ENCODE results near the gene CCNK. TPM values are rescaled to one million over a fixed set of nuclear protein-coding genes. Genes with fewer than 3 reads are reported as not detected.

Gene CCNK
- polyA plus RNA-seq, 4 donors: 45.8 to 57.0 (median 50.4) TPM

DNA sequence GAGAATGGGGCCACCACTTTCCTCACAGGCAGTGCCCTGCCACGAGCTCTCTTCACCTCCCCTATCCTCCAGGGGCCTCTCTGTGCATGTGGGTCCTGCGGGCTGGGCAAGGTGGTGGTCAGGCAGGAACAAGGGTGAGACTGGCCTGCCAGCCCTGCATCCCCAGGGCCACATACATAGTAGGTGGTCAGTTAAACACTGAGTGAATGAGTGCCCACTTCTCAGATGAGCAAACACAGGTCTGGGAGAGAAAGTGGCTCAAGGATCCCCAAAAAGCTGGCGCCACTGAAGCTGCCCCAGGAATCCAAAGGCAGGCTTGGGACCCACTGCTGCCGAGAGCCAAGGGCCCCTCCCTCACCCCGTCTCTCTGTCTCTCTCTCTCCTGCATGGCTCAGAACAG, 51.1 kb downstream of the CCNK start:
- no peak for DNase-seq (ENCODE audit: low read depth in 4 of 4, low spot score in 3 of 4)

DNA sequence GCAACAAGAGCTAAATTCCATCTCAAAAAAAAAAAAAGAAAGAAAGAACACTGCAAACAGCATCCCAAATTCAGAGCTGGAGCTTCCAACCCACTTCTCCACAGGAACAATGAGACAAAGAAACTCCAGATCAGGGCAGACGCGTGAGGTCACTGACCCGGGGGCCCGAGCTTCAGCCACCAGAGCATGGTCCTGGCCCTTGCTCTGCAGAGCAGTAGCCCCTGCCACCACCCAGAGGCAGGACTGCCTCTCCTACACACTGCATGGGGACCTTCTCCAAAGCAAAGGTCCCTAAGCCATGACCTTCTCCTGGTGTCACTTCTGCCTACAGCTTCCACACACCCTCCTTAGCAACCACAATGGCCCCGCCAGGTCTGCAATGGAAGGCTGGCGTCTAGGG, 53.1 kb downstream of the CCNK start:
- no peak for DNase-seq (ENCODE audit: low read depth in 4 of 4, low spot score in 3 of 4)

DNA sequence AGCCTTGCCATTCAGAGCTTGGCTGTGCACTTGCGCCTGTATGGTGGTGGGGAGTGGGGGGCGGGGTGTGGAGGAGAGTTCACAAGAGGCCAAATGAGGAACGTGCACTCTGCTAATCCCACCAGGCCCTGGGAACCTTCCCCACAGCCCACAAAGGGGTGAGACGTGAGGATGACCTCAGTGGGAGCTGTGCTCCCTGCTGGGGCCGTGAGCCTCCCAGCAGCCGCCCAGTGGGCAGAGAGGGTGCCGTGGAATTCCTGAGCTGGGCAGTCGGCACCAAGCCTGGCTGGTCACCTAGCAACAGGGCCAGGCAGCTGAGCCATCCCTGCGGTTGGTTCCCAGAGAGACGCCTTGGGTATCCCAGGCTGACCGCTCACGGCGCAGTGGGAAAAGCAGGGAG, 53.7 kb downstream of the CCNK start:
- no peak for DNase-seq (ENCODE audit: low read depth in 4 of 4, low spot score in 3 of 4)

DNA sequence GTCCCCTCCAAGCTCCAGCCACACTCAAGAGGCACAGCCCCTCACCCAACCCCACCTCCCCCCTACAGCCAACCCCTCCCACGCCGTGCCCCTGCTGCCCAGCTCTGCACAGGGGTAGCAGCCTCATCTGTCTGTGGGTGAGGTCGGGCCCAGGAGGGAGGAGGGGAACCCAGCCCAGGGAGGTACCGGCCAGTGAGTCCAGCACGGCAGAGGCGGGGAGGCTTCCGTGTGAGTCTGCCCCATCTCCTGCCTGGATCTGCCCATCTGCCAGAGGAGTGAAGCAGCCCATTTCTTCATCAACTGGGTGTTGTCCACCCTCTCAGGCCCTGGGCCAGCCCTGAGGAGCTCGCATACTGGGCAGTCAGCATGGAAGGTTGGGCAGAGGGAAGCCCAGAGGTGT, 54.2 kb downstream of the CCNK start:
- DNase-seq (ENCODE audit: low read depth in 4 of 4, low spot score in 3 of 4): no peak

DNA sequence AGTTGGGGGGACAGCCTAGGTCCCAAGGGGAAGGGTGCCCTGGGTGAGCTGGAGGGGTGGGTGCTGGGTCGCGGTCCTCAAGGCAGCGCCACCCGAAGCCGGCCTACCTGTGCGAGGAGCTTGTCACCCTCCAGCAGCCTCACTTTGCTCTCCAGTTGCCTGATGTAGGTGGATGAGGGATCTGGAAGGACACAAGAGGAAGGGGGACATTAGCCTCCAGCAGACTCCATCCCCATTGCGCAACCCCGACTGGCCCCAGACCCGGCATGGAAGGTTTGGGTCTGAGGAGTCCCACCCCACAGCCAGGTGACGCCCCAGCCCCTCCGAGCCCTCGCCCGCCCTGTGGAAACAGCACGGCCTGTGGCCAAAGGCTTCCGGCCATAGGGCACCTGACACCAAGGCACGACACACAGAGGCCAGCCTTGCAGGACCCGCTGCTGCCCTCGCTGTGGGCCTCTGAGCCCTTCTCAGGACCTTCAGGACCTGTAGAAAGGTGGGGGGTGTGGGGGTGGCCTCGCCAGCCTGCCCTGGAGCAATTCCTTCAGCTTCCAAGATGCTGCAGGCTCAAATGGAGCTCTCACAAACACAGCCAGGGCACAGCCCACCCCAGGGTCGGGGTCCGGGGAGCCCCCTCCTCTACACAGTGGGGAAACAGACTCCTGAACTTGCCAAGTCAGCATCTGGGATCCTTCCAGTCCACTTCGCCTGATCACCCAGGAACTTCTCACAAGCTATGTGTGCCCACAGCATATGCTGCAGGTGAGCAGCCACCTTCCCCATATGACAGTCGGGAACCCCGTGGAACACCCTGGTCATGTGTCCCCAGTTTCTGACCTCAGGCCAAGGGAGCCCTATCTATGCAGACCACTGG, 54.9 kb downstream of the CCNK start:
- DNase-seq (ENCODE audit: low read depth in 4 of 4, low spot score in 3 of 4): no peak

DNA sequence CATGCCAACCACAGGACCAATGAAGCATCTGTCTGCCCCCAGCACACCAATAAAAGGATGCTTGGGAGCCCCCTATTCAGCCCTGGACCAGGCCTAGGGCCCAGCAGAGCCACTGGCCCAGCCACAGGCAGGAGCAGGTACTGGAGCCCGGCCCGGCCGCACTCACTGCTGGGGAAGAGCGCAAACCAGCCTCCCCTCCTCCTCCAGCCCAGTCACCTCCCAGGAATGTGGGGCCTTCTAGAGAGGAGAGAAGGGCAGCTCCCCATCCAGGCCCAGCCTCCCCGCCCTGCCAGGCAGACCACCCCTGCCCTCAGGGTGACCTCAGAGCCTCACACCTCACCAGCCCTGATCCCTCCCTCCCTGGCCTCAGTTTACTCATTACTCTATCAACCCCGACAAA, 56.2 kb downstream of the CCNK start:
- no peak for DNase-seq (ENCODE audit: low read depth in 4 of 4, low spot score in 3 of 4)

DNA sequence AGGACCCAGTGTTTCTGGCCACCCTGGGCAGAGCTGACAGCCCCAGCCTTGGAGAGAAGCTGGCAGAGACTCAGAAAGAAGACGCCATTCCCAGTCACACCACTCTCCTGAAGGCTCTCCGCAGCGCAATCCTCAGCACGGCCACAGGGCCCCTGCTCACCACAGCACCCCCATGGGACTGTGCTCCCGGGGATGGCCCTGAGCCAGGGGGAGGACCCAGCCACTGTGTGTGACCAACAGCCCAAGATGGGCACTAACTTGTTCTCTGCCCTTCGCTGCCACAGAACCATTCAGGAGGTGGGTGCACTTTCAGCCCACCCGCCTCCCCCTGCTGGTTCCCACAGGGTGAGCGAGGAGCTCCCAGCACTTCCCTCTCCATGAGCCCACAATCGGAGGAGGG, 57.1 kb downstream of the CCNK start:
- DNase-seq (ENCODE audit: low read depth in 4 of 4, low spot score in 3 of 4): no peak

DNA sequence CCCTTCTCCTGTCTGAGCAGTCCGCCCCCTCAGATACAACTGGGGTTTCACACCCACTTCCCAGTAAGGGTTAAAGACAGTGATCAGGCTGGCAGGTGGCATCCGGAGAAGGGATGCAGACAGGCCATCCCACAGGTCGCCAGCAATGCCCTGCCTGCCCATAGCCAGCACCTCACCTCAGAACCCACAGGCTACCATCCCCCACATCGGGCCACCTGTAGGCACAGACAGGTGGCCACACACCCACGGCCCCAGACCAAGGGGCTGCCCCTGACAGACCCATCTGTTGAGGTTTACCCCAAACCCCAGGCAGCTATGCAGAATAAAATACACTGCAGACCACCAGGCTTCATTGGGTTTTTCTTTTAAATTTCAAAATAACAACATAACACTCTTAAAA, 57.5 kb downstream of the CCNK start:
- DNase-seq (ENCODE audit: low read depth in 4 of 4, low spot score in 3 of 4): no peak

DNA sequence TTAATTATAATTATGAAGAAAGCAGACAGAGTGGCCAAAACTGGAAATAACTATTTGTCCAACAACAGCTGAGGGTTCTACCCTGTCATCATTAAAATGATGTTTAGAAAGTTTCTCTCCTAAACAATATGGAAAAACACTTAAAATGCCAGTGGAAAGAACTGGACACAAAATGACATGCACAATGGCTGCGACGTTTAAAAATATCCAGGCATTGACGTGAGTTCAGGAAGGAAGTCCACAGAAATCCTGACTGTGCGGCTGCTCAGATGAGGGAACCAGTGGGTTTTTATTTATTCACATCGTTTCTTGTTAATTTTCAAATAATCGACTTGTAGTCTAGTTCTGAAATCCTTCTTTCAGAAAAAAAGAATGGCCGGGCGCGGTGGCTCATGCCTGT, 58.3 kb downstream of the CCNK start:
- DNase-seq (ENCODE audit: low read depth in 4 of 4, low spot score in 3 of 4): no peak

DNA sequence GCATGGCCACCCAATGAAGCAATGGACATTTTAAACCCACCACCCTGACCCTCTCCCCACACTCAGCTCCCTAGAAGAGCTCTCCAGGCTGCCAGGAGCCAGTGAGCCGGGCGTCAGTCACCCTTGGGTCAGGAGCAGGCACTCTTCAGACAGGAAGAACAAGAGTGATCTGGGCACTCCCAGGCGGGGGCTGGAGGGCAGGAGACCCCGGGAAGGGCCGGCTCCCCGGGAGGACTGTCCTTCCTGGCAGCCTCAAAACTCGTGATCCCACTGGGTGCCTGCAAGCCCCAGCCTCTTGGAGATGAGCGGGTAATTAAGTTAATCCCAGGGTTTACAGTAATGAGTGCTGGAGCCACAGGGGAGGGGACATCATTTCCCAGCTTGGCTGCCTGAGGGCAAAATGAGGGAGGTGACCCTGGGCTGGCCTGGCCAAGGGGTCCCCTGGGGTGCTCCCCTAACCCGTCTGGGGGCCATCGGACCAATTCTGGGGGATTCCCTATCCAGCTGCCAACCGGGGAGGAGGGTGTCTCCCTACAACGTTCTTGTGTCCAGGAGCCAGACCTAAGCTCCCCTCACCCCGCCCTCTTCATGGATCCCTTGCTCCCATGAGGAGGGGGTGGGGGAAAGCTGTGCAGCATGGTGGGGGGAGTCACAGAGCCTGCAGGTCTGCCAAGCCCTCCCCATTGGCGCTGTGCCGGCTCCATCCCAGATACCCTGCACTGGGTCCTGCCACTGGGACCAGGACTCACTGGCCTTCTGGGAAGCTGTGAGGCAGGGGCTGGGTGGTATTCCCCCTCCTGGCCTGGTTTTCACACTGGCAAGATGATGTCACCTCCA, 59.2 kb downstream of the CCNK start:
- DNase-seq (ENCODE audit: low read depth in 4 of 4, low spot score in 3 of 4): no peak

DNA sequence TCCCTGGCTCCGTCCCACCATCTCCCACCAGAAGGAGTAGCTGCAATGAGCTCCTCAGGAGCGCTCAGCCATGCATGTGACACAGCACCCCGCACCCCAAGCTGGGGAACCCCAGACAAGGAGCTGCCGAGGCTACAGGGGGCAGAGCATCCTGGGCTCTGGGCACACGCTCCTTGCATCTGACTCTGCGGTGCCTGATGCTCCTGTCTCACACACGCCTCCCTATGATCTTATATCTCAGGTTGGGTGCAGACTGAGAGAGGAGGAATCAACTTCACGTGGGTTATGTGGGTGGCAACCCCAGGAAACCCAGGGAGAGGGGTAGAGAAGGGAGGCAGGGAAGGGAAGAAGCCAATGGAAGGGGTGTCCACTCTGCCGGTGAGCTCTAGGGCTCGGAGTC, 60.0 kb downstream of the CCNK start:
- DNase-seq (ENCODE audit: low read depth in 4 of 4, low spot score in 3 of 4): no peak

DNA sequence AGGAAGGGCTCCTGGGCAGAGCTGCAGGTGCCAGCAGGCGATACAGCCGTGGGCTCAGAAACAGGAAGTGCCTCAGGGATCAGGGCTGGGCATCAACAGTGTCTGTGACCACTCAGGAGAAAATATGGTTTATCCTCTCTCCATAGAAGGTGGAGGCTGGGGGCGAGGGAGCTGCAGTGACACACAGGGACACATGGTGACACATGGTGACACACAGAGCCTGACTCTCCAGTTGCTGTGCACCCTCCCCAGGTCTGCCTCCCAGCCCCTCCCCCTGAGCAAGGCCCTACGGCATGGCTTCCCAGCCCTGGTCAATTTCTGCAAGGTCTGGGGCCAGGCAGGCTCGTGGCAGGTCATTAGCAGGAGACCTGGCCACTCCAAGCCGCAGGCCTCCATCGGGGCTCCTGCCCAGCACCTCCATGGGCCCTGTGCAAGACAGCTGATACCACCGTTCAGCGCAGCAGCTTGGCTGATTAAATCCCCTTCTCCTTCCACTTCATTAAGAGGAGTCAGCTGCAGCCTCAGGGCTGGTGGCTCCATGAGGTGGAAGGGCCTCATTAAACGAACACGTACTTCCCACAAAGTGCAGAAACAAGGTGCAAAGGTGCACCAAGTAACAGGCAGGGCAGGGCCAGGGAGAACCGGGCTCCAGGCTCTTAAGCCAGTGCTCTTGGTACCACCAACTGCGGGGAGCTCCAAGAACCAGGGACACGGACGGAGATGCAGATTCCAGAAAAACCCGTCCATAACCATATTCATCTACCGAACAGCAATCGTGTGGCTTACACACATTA, 60.7 kb downstream of the CCNK start:
- no peak for DNase-seq (ENCODE audit: low read depth in 4 of 4, low spot score in 3 of 4)

DNA sequence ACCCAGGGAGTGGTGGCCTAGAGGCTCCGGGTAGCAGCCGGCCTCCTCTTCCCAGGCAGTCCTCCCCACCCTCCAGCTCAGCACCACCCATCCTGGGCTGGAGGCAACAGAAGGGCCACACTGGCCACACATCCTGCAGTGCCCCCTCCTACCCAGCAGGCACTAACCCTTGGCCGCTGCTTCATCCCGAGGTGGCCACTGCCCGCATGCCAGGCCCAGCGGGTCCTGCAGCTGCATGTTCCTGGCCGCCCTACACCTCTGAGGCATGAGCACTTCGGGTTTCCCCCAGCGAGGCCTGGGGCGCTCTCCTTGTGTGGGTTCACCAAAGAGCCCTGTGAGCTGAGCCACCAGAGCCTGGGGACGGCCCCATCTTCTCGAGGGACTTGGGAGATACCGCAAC, 61.4 kb downstream of the CCNK start:
- no peak for DNase-seq (ENCODE audit: low read depth in 4 of 4, low spot score in 3 of 4)

DNA sequence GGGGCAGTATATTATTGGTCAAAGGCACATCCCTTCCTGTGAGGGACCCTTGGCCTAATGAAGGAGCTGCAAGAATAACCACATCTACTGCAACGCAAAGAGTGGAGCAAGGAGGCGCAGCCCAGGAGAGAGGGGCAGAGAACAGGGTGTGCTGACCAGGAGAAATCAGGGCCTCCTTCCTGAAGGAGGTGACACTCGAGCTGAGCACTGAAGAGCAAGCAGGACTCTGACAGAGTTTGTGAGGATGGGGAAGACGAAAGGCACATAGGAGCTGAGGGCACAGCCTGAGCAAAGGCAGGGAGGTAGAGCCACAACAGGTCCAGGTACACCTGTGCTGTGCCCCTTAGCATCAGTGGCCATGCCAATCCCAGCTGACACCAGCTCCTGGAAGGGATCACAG, 62.2 kb downstream of the CCNK start:
- no peak for DNase-seq (ENCODE audit: low read depth in 4 of 4, low spot score in 3 of 4)

DNA sequence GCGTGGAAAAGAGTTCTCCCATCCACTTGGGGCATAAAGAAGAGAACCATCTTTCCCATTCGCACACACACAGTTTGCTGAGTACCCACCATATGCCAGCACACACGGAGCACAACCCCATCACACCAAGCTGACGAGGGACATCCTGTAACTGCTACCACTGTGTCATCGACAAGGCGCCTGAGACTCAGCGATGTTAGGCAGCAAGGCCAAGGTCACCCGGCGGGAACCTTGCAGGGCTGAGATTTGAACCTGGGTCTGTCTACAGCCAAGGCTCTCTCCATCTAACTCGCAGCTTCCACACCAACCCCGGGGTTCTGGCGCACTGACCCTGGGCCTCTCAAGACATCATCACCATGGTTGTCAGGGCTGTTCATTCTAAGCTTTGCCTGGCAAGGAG, 62.8 kb downstream of the CCNK start:
- no peak for DNase-seq (ENCODE audit: low read depth in 4 of 4, low spot score in 3 of 4)

DNA sequence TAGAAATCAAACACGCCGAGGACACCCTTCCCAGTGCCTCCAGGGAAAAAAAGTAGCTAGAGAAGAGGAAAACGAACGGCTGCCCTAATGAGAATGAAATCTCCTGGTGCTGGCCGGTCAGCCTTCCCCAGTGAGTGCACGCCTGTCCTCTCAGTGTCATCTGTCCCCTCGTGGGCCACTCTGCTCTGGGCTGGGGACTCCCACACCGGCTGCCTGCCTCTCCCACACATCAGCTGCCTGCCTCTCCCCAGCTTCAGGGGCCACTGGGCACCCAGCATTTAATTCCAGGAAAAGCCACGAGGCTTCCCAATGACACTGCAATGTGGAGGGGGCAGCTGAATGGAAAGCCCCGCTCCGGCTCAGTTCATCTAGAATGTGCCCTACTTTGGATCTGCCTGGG, 63.8 kb downstream of the CCNK start:
- no peak for DNase-seq (ENCODE audit: low read depth in 4 of 4, low spot score in 3 of 4)

DNA sequence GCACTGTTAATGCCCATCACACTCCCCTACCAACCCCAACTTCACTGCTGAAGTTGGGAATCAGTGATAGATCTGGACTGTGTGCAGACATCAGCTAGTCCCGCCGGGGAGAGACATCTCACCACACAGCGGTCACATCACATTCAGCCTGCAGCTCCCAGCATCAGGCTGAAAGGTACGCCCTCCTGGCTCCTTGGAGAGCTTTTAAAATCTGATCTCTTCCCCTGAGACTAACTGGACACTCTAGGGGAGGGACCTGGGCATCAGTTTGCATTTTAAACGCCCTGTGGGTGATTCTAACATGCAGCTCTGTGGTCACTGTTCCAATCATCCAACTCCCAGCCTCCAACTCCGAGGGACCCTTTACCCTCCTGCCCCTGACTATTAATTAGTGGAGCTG, 64.4 kb downstream of the CCNK start:
- DNase-seq (ENCODE audit: low read depth in 4 of 4, low spot score in 3 of 4): no peak

DNA sequence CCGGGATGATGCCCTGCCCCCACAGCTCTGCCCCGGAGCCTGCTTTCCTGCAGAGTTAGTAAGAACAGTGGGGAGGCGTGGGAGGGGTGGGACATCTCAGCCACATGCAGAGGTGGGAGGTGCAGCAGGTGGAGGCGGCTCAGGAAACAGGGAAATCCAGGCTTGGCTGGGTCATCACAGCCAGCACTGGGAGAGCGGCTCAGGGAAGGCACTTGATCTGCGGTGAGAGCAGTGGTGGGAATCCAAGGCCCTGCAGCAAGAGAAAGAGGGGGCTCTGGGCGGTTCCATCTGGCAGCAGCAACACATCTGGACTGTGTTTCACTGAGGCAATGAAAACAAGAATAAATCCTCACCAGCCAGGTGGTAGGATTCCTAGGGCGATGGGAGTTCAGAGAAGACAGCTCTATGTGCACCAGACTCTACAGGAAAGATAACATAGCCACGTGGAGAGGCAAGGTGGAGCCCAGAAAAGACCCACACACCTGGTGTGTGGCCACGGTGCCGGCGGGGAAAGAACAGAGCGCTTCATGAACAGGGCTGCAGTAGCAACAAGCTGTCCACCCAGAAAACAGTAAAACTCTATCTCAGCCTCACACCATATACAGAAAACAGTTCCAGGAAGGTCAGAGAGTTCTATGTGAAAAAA, 65.1 kb downstream of the CCNK start:
- DNase-seq (ENCODE audit: low read depth in 4 of 4, low spot score in 3 of 4): no peak

DNA sequence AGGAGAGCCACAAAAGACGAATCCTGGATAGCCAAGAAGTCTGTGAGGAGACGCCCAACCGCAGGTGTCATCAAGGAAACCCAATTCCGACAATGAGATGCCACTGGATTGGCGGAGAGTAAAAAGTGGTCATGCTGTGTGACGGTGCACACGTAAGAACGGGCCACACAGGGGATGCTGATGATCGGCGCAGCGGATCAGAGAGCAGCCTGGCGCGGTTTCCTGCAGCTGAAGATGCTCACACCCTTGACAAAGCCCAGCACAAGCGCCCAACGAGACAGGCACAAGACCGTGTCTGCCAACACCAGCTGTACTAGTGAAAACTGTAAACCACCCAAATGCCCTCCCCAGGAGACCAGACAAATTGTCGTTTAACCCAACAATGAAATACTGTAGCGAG, 67.0 kb downstream of the CCNK start:
- no peak for DNase-seq (ENCODE audit: low read depth in 4 of 4, low spot score in 3 of 4)

DNA sequence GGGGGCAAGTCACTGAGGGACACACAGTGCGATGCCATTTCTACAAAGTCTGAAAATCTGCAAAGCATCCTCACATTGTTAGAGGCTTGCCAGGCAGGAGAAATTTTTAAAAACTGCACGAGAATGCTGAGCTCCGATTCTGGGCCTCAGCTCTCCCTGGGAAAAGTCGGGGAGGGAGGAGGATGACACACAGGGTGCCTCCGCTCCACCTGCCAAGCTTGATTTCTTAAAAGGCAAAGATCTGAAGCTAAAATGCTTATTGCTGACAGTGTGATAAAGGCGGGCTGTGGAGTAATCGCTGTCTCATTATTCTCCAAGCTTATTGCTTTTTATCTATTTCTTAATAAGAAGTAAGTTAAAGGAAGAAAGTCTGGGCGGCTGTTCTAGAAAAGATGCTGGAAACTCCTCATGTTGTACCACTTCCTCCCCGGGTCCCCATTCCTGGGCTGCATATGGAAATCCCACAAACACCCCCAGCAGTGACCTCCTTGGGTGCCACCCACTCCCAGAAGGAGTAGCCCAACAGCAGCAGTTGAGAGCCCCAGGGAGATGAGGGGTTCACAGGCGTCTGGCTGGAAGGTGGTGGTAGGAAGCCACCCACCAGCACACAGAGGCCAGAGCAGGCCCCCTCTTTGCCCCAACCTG, 67.8 kb downstream of the CCNK start:
- no peak for DNase-seq (ENCODE audit: low read depth in 4 of 4, low spot score in 3 of 4)
